ENCODE measurements around the gene HTD2.
"Not testable (repeated sequence)": the region's sequence is repeated elsewhere in the genome, so short reads cannot be mapped to it uniquely, and the experiment has no call there.

HTD2 gene

GRCh38 chr3:58305882-58306711, at the start of gene HTD2, which contains the start of gene RPP14:
TSS of gene HTD2 (plus strand) at chr3:58306520. CDS start at chr3:58317614, 11,094 bp downstream.
TSS of gene RPP14 (plus strand) at chr3:58306245. CDS start at chr3:58310330, 4,085 bp downstream.
- DNase-seq, result peak; percentile 75

- no peak for DNase-seq
Observed at GRCh38 chr3:58258392-58259055, 47.8 kb upstream of the HTD2 start.

GRCh38 chr3:58260261-58260731, 46.0 kb upstream of the HTD2 start:
- no peak for DNase-seq

GRCh38 chr3:58260733-58261132, 45.6 kb upstream of the HTD2 start:
- no peak for DNase-seq

- no peak for DNase-seq
Observed at GRCh38 chr3:58261954-58262666, 44.2 kb upstream of the HTD2 start.

- DNase-seq, result peak; percentile 45
Observed at GRCh38 chr3:58266577-58266976, 39.7 kb upstream of the HTD2 start.

GRCh38 chr3:58267543-58267942, 38.8 kb upstream of the HTD2 start:
- not testable (repeated sequence) for DNase-seq

GRCh38 chr3:58269356-58269755, 37.0 kb upstream of the HTD2 start:
- DNase-seq, result no peak

- DNase-seq, result no peak
Observed at GRCh38 chr3:58270485-58270884, 35.8 kb upstream of the HTD2 start.

GRCh38 chr3:58271901-58272501, 34.3 kb upstream of the HTD2 start:
- DNase-seq, result no peak

- DNase-seq, result no peak
Observed at GRCh38 chr3:58272891-58273290, 33.4 kb upstream of the HTD2 start.

- not testable (repeated sequence) for DNase-seq
Observed at GRCh38 chr3:58273362-58273761, 33.0 kb upstream of the HTD2 start.

- no peak for DNase-seq
Observed at GRCh38 chr3:58274027-58274614, 32.2 kb upstream of the HTD2 start.

GRCh38 chr3:58281069-58281468, 25.3 kb upstream of the HTD2 start:
- DNase-seq, result no peak

GRCh38 chr3:58285334-58285733, 21.0 kb upstream of the HTD2 start:
- DNase-seq, result no peak

GRCh38 chr3:58287354-58287753, 19.0 kb upstream of the HTD2 start:
- no peak for DNase-seq

- no peak for DNase-seq
Observed at GRCh38 chr3:58288011-58288728, 18.1 kb upstream of the HTD2 start.

- DNase-seq, result not testable (repeated sequence)
Observed at GRCh38 chr3:58288964-58289613, 17.2 kb upstream of the HTD2 start.

GRCh38 chr3:58290446-58290845, 15.9 kb upstream of the HTD2 start:
- DNase-seq, result not testable (repeated sequence)

GRCh38 chr3:58291671-58292338, 14.5 kb upstream of the HTD2 start:
- no peak for DNase-seq

GRCh38 chr3:58292866-58293265, 13.5 kb upstream of the HTD2 start:
- no peak for DNase-seq

Data from DMS 273 treated with DMSO at 0.1 percent for 48 hours (cell line).